ENCODE measurements around the gene CCDC7.

DNA sequence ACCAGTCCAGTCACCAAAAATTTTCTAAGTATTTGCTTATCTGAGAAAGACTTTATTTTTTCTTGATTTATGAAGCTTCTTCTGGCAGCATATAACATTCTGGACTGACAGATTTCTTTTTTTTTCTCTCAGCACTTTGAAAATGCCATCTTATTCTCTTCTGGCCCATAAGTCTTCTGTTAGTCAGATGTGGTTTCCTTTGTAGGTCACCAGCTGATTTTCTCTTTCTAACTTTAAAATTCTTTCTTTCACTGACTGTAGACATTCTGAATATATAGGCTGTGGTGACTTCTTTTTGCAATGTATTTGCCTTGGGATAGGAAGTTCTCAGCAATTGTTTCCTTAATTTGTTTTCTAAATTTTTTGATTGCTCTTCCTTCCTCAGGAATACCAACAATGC lies 172.5 kb downstream of the CCDC7 start:
- no peak for TF ChIP-seq POLR2A (IDR thresholded peaks at IDR 0.05)
- TF ChIP-seq, protein P1, sequence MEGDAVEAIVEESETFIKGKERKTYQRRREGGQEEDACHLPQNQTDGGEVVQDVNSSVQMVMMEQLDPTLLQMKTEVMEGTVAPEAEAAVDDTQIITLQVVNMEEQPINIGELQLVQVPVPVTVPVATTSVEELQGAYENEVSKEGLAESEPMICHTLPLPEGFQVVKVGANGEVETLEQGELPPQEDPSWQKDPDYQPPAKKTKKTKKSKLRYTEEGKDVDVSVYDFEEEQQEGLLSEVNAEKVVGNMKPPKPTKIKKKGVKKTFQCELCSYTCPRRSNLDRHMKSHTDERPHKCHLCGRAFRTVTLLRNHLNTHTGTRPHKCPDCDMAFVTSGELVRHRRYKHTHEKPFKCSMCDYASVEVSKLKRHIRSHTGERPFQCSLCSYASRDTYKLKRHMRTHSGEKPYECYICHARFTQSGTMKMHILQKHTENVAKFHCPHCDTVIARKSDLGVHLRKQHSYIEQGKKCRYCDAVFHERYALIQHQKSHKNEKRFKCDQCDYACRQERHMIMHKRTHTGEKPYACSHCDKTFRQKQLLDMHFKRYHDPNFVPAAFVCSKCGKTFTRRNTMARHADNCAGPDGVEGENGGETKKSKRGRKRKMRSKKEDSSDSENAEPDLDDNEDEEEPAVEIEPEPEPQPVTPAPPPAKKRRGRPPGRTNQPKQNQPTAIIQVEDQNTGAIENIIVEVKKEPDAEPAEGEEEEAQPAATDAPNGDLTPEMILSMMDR (IDR thresholded peaks at IDR 0.05) = no peak
